HG03354 (cell line): Measurements from ENCODE around the gene PTPRD.

ENCODE experiments used
- ATAC-seq: cut with Tn5 transposase; IDR thresholded peaks from one replicate; pipeline ENCODE4 v1.9.1; 2021; ENCODE audit warnings: mild to moderate bottlenecking; ENCODE audit not compliant: unreplicated experiment, poor library complexity, severe bottlenecking

Gene PTPRD

DNA sequence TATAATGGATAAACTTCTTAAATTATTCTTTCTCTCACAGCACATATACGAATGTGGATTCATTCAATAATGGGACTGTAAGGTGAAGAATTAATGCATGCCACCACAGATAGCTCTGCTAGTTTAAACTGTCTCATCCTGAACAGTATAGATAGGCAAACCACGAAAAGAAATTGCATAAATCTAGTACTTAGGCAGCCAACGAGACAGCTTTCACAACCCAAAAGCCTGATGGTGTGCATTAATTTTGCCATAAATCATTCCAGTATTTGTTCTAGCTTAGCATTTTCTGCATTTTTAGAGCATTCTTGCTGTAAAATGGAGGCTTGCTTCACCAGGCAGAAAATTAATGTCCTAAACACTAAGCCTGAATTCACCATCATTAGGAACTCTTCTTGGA is 1979.0 kb downstream of the PTPRD start:
- ATAC-seq: no peak

GRCh38 chr9:8632493-8632892 is 1980.3 kb downstream of the PTPRD start:
- no peak for ATAC-seq

DNA sequence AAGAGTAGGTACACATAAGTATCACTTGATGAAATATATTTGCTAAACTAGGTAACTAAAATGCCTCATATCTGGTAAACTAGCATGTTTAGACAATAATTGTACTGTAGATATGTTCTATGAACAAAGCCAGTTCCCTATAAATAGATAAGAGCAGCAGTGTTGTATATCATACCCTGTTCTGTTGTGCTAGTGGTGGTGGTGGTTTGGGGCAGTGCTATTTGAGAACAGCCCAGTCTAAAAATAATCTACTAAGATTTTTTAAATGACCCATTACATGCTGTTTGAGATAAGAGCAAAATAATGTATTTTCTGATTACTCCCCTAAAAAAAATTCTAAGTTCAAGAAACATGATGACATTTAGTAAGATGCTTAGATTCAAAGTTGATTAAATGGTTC is 1984.0 kb downstream of the PTPRD start:
- ATAC-seq: no peak

- no peak for ATAC-seq
These were observed 1984.7 kb downstream of the PTPRD start for GRCh38 chr9:8627976-8628679.

GRCh38 chr9:8622871-8623270 is 1989.9 kb downstream of the PTPRD start:
- no peak for ATAC-seq

DNA sequence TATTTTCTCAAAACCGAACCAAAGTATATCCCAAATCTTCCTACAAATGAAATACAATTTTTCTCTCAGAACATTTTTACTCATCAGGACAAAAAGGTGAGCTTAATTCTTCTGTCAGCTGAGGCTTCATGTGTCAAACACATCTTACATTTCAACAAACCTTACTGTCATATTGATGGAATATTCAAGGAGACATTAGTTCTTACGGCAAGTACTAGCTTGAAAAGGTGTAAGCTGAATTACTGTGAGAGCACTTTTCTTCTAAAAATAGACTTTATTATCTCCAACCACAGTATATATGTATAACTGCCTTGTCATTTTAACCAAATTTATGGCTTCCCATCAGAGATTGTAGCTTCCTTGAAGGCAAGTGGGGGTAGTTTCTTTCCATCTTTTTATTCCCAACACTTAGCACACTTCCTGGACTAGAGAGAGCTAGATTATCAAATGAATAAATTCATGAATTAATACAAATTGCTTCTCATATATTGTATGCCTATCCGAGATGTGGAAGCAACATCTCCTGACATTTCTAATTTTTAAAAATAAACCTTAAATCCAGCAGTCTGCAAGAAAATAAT is 1990.5 kb downstream of the PTPRD start:
- ATAC-seq: no peak

GRCh38 chr9:8621416-8621815 is 1991.4 kb downstream of the PTPRD start:
- no peak for ATAC-seq

- no peak for ATAC-seq
These were observed 1996.4 kb downstream of the PTPRD start for GRCh38 chr9:8616414-8616813.

DNA sequence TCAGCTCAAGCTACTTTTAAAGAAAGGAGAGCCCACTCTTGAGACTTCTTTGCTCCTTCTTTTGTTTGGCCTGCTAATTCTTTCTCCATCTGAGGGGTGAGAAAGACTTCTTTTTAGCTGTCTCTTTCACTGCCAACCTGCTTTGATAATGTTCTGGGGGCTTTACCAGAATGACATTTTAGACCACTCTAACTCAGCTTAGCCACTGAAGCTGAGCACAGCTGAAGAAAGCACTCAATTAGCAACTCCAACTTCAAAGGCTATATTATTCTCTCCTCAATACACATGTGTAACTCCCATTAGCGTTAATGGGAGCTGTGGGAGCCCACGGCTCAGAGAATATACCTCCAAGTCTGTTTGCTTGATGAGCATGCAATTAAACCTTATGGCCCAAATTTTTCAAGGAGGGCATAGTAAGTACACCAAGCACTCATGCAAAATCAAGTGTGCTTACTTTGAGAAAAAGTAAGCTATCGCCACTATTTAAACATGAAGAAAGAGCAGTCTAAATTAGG is 1997.8 kb downstream of the PTPRD start:
- ATAC-seq: no peak

DNA sequence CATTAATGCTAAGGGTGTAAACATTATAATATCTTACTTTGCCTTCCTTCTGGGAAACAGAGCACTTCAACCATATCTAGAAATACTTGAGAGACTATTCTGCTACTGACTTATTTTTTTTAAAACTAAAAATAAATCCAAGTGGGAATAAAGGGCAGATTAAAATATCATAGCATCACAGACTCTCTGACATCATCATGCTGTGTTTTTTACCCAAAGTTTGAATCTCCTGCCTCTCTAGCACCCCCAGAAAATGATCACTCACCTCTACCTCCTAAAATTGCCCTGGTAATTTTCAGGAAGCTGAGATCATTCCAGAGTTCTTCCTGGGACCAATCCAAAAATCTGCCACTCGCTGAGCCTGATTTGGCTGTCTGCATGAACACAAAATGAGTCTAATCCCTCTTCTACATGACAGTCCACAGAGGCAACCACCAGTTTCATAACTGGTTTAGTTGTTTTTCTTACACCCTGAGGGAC is 1999.4 kb downstream of the PTPRD start:
- ATAC-seq: no peak

DNA sequence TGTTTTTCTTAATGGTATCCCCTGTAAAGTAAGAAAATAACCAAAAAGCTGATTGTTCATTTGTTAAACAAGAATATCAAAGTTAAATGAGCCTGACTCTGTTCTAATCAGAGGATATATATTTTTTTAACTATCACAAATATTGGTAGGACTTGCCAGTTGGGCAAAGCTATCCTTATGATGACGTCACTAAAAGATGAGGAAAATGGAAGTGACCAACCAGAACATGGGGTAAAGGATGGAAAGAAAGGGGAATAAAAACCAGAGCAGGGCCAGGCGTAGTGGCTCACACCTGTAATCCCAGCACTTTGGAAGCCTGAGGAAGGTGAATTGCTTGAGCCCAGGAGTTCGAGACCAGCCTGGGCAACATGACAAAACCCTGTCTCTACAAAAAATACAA is 2001.6 kb downstream of the PTPRD start:
- no peak for ATAC-seq

DNA sequence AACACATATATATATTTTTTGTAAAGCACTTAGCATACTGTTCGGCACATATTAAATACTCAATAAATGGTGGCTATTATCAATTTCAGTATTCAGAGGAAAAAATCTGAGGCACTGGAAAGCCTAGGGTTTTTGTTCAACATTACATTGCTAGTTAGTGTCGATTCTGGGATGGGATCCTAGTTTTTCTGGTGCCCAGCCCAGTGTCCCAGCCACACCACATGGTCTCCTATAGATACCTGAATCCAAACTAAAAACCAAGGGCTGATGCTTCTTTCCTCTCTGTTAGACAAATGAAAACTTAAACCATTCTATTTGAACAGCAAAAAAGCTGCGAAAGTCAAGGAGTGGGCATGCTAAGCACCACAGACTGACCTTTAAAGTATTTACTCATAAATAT is 2002.5 kb downstream of the PTPRD start:
- ATAC-seq: no peak

GRCh38 chr9:8605096-8605495 is 2007.7 kb downstream of the PTPRD start:
- ATAC-seq: no peak

DNA sequence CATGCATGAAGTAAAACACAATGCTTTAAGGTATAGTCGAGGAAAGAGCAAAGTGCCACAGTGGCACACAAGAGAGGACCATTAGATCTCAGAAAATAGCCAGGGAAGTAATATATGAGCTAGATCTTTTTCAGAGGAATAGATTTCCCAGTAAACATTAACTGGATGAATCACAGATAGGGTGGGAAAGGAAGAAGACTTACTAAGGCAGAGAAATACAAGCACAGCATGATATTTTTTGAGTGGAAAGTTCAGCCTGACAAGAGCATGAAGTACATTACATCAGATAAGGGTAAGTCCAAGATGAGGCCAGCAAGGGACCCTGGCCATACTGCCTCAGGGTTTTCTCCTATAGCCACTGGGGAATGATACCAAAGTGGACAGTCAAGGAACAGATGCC is 2008.6 kb downstream of the PTPRD start:
- ATAC-seq: no peak

DNA sequence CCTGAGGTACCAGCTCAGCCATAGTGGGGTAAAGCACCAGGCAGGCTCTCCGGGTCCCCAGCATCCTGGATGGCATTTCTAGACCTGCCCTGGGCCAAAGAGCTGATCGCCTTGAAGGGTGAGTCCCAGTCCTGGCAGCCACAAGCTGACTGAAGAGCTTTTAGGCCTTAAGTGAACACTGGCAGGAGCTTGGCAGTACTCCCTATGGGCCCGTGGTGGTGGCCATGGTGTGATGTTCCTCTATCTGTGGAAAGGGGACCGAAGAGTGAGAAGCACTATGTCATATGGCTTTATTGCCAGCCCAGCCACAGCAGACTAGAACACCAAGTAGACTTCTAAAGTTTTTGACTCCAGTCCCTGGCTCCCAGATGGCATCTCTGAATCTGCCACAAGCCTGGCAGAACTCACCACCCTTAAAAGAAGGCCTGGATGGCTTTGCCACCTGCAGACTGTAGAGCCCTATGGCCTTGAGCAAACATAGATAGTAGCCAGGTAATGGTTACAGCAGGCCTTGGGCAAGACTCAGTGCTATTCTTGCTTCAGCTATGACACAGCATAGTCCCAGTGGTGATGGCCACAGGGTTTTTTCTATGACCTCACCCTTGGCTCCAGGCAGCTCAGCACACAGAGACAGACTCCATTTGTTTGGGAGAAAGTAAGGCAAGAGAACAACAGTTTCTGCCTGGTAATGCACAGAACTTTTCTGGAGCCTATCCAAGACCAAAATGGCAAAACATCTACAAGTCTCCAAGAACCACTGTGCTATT is 2011.7 kb downstream of the PTPRD start:
- no peak for ATAC-seq

- no peak for ATAC-seq
These were observed 2012.9 kb downstream of the PTPRD start for GRCh38 chr9:8599937-8600336.

DNA sequence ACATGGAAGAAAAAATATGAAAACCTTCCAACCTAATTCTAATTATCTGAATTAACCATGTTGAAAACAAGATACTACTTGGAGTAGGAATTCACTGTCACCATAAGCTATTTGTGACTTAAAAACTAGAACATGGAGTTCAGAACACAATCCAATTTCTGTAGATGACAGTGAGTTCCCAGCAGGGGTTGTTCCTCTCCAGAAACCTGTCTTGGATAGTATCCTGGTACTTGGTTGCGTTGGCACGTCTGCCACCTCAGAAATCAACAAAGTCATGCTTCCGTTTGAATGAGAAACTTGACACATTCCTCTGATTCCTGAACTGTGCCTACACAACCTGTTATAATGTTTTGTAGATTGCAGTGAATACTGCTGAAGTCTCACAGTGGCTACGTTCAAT is 2023.3 kb downstream of the PTPRD start:
- no peak for ATAC-seq

DNA sequence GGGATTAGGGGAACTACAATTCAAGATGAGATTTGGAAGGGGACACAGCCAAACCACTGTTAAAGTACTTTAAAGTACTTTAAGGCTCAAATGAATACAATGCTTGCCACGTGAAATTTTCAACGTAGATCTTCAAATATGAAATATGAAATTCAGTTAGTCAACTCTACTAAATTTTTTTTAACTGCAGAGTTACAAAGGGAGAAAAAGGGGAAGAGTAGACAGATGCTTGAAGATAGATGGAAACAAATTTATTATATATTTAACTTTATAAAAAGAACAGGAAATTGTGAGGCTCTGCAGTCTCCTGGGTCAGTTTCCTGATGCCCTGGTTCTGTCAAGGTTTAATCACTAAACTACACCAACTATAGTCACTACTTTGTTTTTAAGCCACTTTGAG is 2027.8 kb downstream of the PTPRD start:
- no peak for ATAC-seq

DNA sequence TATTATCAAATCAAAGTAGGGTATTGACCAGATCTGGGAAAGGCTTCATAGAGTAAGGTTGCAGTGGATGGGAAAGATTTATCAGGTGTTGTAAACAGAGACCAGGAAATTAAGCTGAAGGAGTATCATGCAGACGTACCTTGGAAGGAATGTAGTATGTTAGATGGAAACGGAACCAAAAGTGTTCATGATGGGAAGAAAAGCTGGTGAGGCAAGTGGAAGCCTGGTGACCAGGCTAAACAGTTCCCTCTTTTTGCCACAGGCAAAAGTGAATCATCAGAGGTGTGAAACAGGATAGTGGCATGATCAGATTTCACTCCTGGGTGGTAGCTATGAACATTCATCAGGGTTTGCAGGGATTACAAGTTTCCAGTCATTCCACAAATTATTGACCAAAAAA is 2033.1 kb downstream of the PTPRD start:
- no peak for ATAC-seq

DNA sequence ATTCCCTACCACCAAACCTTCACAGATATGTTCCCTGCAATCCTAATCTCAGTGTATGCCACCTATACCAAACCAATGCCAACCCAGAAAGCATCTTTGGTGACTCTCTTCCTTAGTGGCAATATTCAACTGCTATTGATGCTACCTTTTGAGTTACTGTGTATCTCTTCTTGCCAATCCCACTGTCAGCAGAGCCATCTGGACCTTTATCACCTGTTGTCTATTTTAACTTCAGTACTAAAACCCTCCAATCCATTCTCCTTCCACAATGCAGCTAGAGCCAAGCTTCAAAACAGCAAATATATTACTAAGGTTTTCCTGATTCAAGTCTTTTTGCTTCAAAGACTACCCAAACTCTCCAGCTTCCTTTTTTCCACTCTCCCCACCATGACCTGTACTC is 2036.1 kb downstream of the PTPRD start:
- ATAC-seq: no peak

DNA sequence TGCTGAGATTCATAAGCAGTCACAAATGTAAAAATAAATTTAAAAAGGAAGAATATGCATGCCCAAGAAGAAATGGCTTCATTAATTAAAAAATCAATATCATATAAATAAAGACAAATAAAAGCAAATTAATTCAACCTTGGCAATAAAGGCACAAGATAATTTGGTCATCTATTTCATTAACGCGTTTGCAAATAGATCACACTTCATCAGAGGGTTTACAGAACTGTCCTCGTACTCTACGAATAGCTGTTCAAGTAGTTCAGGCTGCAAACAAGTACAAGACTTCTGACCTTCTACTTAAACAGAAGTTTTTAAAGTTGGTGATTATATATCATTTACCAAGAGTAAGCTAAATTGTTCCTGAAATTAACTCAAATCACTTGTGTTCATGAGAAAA is 2038.0 kb downstream of the PTPRD start:
- ATAC-seq: no peak
